Central memory CD4-positive, alpha-beta T cell (primary cell): ENCODE measurements around the gene TDRD9.
A peak's percentile ranks its signal among the peaks of the same experiment; 100 is the strongest.

ENCODE experiments used
- DNase-seq: peaks from one replicate; pipeline ENCODE4 v3.0.0; 2022

TDRD9 gene

DNA sequence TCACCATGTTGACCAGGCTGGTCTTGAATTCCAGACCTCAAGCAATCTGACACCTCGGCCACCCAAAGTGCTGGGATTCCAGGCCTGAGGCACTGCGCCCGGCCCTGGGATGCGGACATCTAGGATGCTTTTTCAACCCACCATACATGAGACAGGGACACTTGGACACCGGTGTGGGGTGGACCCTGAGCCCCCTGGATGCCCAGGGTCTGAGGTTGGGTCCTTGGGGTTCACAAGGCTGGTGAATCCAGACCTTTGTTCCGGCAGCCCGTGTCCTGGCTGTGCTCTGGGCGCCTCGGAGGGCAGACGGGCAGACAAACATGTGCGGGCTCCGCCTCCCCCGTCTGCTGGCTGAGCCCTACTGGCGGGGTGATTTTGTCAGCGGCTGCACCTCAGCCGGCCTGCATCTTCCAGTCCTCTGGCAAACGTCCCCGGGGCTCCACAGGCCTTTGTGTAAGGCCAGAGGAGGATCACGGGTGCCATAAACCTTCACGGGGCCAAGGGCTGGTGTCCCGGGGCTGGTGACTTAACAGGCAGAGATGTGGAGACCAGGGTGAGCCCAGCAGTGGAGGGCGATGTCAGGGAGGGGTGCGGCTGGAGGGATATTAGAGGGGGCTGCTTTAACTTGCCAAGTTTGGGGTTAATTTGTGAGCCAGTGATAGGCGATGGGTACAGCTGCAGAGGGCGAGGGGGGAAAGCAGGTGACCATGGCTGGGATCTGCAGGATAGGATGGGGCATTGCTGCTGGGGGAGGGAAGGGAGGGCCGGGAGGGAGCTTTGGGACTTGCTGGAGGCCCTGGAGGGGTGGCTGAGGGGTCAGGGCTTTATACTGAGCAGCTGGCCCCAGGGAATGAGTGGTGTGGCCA lies 163.0 kb downstream of the TDRD9 start:
- no peak for DNase-seq

- DNase-seq: no peak
Observed at GRCh38 chr14:104091927-104092771, 163.9 kb downstream of the TDRD9 start.

- no peak for DNase-seq
Observed at GRCh38 chr14:104092931-104093365, 164.7 kb downstream of the TDRD9 start.

- DNase-seq: no peak
Observed at GRCh38 chr14:104093366-104094055, 165.3 kb downstream of the TDRD9 start.

DNA sequence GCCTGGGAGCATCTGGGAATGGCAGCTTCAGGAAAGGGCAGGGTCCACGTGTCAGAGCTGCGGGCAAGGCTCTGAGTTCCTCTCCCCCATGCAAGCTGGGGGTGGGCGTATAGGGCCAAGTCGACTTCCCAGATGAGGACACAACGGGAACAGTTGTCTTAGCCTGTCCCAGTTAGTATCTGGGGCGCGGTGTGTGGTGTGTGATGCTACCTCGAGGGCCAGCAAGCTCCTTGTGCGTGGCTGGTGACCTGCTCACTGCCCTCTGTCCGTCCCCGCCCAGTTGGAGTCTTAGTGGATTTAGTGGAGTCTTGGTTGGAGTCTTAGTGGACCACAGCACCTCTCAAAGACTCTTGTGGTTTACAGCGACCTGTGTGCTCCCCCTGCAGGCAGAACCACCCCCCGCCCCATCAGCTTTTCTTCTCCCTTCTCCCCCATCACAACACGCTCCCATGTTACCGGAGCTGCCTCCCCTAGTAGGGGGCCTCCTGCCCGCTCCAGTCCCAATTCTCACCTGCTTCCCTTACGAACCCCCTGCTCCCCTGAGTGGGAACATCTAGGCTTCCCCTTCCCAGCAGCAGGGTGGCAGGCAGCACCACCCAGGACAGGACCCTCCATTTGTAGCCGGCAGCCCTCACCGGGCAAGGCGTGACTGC lies 165.9 kb downstream of the TDRD9 start:
- DNase-seq: no peak

GRCh38 chr14:104094709-104095425 lies 166.6 kb downstream of the TDRD9 start:
- DNase-seq: peak; percentile 51

DNA sequence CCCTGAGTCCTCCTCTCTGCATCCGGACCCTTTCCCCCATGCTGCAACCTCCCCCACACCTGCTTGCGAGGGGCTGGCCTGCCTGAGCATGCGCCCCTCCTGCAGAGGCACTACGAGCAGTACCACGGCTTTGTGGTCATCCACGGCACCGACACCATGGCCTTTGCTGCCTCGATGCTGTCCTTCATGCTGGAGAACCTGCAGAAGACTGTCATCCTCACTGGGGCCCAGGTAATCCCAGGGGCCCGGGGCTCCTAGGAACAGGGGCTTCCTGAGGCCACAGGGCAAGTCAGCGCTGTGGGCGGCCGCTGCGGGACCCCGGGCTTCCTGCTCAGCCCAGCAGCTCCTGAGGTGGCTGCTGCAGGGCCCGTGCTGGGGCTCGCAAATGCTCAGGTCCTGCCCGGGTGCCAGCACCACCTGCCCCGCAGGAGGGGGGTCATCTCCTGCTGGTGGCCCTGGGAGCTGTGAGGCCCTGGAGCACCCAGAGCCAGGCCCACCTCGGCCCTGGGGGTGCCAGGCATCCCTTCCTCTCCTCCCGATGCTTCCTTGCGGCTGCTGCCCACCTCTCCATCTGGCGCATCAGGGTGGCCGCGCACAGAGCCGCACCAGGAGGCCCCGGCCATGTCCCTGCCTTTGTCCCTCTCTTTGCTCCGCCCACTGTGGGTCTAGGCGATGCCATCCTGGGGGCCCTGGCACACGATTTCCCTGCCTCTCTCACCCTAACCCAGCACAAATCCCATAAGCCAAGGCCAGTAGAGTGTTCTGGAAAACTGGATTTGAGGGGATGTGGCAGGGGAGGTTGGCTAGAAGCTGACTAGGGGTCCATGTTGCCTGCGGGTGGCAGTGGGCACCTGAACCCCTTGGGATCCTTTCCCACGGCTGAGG lies 167.4 kb downstream of the TDRD9 start:
- DNase-seq: no peak

GRCh38 chr14:104096318-104096717 lies 168.1 kb downstream of the TDRD9 start:
- DNase-seq: no peak

- DNase-seq: no peak
Observed at GRCh38 chr14:104096751-104097700, 168.8 kb downstream of the TDRD9 start.

- no peak for DNase-seq
Observed at GRCh38 chr14:104098272-104099095, 170.2 kb downstream of the TDRD9 start.

DNA sequence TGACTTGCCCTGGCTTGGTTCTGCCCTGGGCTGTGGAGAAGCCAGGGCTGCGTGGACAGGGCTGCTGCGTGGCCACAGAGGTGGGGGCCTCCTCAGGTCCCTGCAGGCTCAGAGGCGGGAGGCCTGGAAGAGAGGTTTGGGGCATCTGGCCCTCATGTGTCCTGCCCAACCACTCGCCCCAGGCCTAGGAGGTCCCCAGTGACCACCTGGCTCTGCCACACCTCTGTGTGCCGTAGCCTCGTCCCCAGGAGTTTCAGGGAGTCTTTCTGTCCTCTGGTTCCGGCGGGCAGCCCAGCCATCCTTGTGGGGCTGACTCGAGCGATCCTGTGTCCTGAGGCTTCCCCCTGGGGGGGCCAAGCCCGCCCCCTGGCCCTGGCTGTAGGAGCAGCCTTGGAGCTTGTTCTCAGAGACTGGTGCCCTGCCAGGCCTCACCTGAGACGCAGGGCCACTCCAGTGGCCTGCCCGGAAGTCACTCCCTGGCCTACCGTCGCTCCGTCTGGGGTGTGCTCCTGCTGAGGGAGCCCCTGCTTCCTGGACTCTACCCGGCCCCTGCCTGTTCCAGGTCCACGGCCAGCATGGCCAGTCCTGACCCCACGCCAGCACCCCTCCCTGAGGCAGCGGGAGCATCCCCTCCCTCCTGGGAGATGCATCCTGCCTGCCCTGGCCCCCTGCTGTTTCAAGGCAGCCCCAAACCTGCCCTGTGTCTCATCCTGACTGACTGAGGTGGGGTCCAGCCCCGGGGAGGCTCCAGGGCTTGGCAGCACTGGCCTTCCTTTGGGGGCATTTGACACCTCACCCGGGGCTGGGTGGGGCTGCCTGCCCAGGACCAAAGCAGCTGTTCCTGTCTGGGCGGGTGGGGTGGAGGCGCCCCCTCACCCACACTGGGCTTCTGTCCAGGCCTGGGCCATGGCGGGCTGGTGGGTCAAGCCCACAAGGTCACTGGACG lies 171.1 kb downstream of the TDRD9 start:
- no peak for DNase-seq

- no peak for DNase-seq
Observed at GRCh38 chr14:104100171-104101085, 172.2 kb downstream of the TDRD9 start.

DNA sequence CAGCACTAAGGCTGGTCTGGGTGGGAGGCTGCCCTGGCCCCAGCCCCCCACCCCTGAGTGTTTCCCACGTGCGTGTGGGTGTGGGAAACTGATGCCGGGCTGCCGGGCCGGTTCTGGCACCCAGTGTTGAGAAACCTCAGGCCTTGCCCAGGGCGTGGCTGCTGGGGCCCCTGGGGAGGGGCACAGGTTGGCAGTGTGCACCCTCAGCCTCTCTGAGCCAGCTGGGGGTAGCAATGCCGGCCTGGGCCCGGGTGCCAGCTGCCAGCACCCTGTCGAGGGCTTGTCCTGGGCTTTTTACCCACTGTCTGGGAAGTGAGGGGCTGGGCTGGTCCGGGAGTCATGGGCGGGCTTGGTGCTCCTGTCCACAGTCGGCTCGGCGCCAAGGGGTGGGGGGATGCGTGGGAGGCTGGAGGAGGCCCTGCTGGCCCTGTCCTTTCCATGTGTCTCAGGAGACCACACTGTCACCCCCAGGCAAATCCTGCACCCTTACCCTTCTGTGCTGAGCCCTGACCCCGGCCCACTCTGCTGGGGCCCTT lies 172.9 kb downstream of the TDRD9 start:
- DNase-seq: no peak

DNA sequence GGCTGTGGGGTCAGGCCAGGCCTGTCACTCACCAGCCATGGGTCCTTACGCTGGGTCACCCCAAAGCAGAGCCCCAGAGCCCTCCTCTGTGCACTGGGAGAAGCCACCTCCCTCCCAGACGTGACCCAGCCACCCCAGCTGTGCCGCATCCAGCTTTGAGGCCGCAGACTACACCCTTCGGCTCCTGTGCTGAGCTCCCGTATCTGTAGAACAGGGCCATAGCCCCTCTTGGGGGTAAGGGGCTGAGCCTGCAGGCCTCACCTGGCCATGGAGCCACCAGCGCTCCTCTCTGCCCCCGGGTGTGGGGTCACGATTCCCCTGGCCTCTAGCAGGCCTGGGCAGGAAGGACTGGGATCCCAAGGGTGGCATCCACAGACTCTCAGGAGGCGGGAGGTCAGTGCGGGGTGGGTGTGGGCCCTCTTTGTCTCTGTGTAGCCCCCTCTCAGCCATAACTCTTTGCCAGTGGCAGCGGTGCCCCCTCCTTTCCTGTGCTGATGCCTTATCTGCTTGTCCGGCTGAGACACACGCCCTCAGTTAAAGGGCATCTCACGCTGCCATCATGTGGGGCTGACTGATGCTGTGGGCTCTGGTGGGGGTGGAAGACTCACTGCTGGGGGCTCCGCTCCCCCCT lies 173.5 kb downstream of the TDRD9 start:
- no peak for DNase-seq
